BLaER1 (cell line): Measurements from ENCODE around the gene ANKRD17.
"Not testable (repeated sequence)": the region's sequence is repeated elsewhere in the genome, so short reads cannot be mapped to it uniquely, and the experiment has no call there.

Experiments
- H3K27ac ChIP-seq: shearing (Covaris generic); formaldehyde crosslinking; 2 replicates; pipeline ENCODE4 v1.8.1; 2022
- H3K27me3 ChIP-seq: shearing (Covaris generic); formaldehyde crosslinking; 2 replicates; pipeline ENCODE4 v1.8.1; 2022
- H3K36me3 ChIP-seq: shearing (Covaris generic); formaldehyde crosslinking; 2 replicates; pipeline ENCODE4 v1.8.1; 2022
- H3K4me1 ChIP-seq: shearing (Covaris generic); formaldehyde crosslinking; 2 replicates; pipeline ENCODE4 v1.8.1; 2022
- H3K4me2 ChIP-seq: shearing (Covaris generic); formaldehyde crosslinking; 2 replicates; pipeline ENCODE4 v1.8.1; 2022
- H3K4me3 ChIP-seq: shearing (Covaris generic); formaldehyde crosslinking; 2 replicates; pipeline ENCODE4 v1.8.1; 2022
- H3K9ac ChIP-seq: shearing (Covaris generic); formaldehyde crosslinking; 2 replicates; pipeline ENCODE4 v1.8.1; 2022
- H3K9me3 ChIP-seq: shearing (Covaris generic); formaldehyde crosslinking; 2 replicates; pipeline ENCODE4 v1.8.1; 2022
- H4K20me1 ChIP-seq: shearing (Covaris generic); formaldehyde crosslinking; 2 replicates; pipeline ENCODE4 v1.8.1; 2022
- Cebpa-rat ChIP-seq: shearing (Covaris generic); IDR thresholded peaks from 2 replicates; pipeline ENCODE4 v1.8.1; 2022

Gene ANKRD17

GRCh38 chr4:73267050-73267449, 8.5 kb upstream of the ANKRD17 start:
- H3K4me2 ChIP-seq, result no peak overlapping the region
- no peaks in the 10 kb centered on the region for H3K9me3 ChIP-seq
- H3K9ac ChIP-seq, result no peak overlapping the region
- TF ChIP-seq Cebpa-rat, result no peak
- H3K27ac ChIP-seq, result no peak overlapping the region
- H3K27me3 ChIP-seq, result no peaks in the 10 kb centered on the region
- no peak overlapping the region for H3K4me3 ChIP-seq
- no peaks in the 10 kb centered on the region for H4K20me1 ChIP-seq
- H3K36me3 ChIP-seq, result peaks cover 10% of the 10 kb centered on the region; the same call in 1 of the 2 replicates
- H3K4me1 ChIP-seq, result peaks cover 5% of the 10 kb centered on the region; the same call in 1 of the 2 replicates

DNA sequence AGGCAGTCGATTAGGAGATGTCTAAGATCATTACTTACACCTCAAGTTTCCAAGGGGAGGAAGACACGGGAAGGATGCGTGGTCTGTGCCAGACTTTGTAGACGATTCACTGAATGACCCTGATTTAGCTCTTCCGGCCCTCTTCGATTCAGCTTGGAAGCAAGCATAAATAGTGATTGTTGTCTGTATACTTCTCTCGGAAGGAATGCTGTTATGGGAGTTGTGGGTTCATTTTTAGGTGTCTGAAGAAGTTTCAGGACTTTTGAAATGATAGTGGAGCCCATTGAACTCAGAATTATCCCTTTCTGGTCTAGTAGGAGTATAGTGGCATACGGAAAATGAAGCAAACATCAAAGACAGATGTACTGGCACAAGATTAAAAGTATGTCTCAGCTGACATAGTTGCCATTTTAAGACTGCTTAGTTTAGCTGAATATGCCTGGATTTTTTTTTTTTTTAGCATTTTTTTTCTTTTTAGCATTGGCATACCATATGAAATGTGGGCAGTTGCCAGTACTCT, 1.0 kb upstream of the ANKRD17 start:
- Histone ChIP-seq H3K4me1 (peaks cover 45% of the 10 kb centered on the region), H4K20me1 (peaks cover 31% of the 10 kb centered on the region), H3K36me3 (peaks cover 10% of the 10 kb centered on the region; the same call in 1 of the 2 replicates), H3K9ac (peak overlapping the region; percentile 98), H3K4me3 (peak overlapping the region; percentile 79), H3K9me3 (no peaks in the 10 kb centered on the region), H3K4me2 (peak overlapping the region; percentile 86), H3K27ac (peak overlapping the region; percentile 97), H3K27me3 (no peaks in the 10 kb centered on the region)
- TF ChIP-seq Cebpa-rat, result no peak

GRCh38 chr4:73258436-73258685, 237 bp downstream of the ANKRD17 start:
- Histone ChIP-seq H3K4me1 (peaks cover 52% of the 10 kb centered on the region), H3K36me3 (peaks cover 12% of the 10 kb centered on the region; the same call in 1 of the 2 replicates), H3K4me3 (peak overlapping the region; percentile 79), H3K9ac (peak overlapping the region; percentile 98), H3K27me3 (no peaks in the 10 kb centered on the region), H4K20me1 (peaks cover 44% of the 10 kb centered on the region), H3K4me2 (peak overlapping the region; percentile 83), H3K9me3 (no peaks in the 10 kb centered on the region), H3K27ac (peak overlapping the region; percentile 97)
- TF ChIP-seq Cebpa-rat, result no peak

DNA sequence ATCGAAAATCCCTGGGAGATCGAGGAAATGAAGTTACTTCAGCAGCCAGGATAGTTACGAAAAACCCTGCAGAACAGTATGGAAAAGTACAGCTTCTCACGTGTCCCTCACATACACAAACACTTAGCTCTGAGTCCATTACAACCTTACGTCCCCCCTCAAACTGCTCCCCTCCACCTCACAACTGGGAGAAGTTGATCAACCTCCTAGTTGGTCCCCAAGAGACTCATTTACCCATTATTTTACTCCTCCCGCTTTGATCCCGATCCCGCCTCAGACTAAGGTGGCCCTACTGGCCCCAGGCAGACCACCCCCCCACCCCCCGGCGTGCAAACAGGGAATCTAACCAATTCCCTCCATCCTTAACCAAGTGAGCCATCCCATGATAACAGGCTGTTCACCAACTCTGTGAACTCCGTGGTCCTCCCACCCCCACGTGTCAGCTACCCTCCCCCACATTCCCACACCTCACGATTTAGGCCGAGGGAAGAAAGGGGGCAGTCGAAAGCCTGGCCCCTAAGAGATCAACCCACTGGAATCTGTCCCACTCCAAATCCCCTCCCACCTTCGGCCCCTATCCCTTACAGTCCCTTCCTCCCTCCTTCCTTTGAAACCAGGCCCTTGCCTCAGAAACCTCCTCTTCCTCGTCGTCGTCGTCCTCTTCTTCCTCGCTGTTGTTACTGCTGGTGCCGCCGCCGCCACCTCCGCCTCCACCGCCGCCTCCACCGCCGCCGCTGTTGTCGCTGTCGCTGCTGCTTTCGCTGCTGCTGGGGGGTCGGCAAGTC, 755 bp downstream of the ANKRD17 start:
- Histone ChIP-seq H3K9me3 (no peaks in the 10 kb centered on the region), H3K27me3 (no peaks in the 10 kb centered on the region), H3K27ac (peak overlapping the region; percentile 97), H3K4me2 (peak overlapping the region; percentile 83), H4K20me1 (peaks cover 49% of the 10 kb centered on the region), H3K4me3 (peak overlapping the region; percentile 79), H3K4me1 (peaks cover 52% of the 10 kb centered on the region), H3K36me3 (peaks cover 13% of the 10 kb centered on the region), H3K9ac (peak overlapping the region; percentile 98)
- TF ChIP-seq Cebpa-rat, result no peak

GRCh38 chr4:73257234-73257633, 1.4 kb downstream of the ANKRD17 start:
- peaks cover 18% of the 10 kb centered on the region for H3K36me3 ChIP-seq
- H3K4me2 ChIP-seq, result peak overlapping the region; percentile 83
- H4K20me1 ChIP-seq, result peaks cover 55% of the 10 kb centered on the region
- no peak for TF ChIP-seq Cebpa-rat
- peak overlapping the region; percentile 97 for H3K27ac ChIP-seq
- H3K4me3 ChIP-seq, result peak overlapping the region; percentile 79
- no peaks in the 10 kb centered on the region for H3K27me3 ChIP-seq
- H3K9me3 ChIP-seq, result no peaks in the 10 kb centered on the region
- peak overlapping the region; percentile 98 for H3K9ac ChIP-seq
- H3K4me1 ChIP-seq, result peaks cover 49% of the 10 kb centered on the region

GRCh38 chr4:73255847-73256246, 2.8 kb downstream of the ANKRD17 start:
- H3K27me3 ChIP-seq, H3K27ac ChIP-seq, H3K9me3 ChIP-seq: not testable (repeated sequence)
- Histone ChIP-seq H3K4me1 (peaks cover 52% of the 10 kb centered on the region), H4K20me1 (peaks cover 69% of the 10 kb centered on the region), H3K9ac (peak overlapping the region; percentile 98; the same call in 1 of the 2 replicates), H3K4me3 (peak overlapping the region; percentile 79; the same call in 1 of the 2 replicates), H3K4me2 (peak overlapping the region; percentile 83), H3K36me3 (peaks cover 32% of the 10 kb centered on the region)

- H3K4me2 ChIP-seq, result peak overlapping the region; percentile 6; the same call in 1 of the 2 replicates
- peaks cover 98% of the 10 kb centered on the region for H4K20me1 ChIP-seq
- no peak overlapping the region for H3K27ac ChIP-seq
- no peak overlapping the region for H3K9ac ChIP-seq
- peaks cover 19% of the 10 kb centered on the region for H3K9me3 ChIP-seq
- no peak for TF ChIP-seq Cebpa-rat
- H3K4me3 ChIP-seq, result no peak overlapping the region
- H3K27me3 ChIP-seq, result no peaks in the 10 kb centered on the region
- H3K4me1 ChIP-seq, result peaks cover 43% of the 10 kb centered on the region
- H3K36me3 ChIP-seq, result peaks cover 54% of the 10 kb centered on the region
Observed at GRCh38 chr4:73252001-73252400, 6.6 kb downstream of the ANKRD17 start.

GRCh38 chr4:73251384-73251783, 7.2 kb downstream of the ANKRD17 start:
- TF ChIP-seq Cebpa-rat, result no peak
- no peak overlapping the region for H3K9ac ChIP-seq
- H4K20me1 ChIP-seq, result peaks cover 98% of the 10 kb centered on the region
- no peak overlapping the region for H3K4me3 ChIP-seq
- peaks cover 39% of the 10 kb centered on the region for H3K4me1 ChIP-seq
- no peak overlapping the region for H3K4me2 ChIP-seq
- H3K27ac ChIP-seq, result no peak overlapping the region
- peaks cover 57% of the 10 kb centered on the region for H3K36me3 ChIP-seq
- no peaks in the 10 kb centered on the region for H3K27me3 ChIP-seq
- peaks cover 19% of the 10 kb centered on the region for H3K9me3 ChIP-seq

DNA sequence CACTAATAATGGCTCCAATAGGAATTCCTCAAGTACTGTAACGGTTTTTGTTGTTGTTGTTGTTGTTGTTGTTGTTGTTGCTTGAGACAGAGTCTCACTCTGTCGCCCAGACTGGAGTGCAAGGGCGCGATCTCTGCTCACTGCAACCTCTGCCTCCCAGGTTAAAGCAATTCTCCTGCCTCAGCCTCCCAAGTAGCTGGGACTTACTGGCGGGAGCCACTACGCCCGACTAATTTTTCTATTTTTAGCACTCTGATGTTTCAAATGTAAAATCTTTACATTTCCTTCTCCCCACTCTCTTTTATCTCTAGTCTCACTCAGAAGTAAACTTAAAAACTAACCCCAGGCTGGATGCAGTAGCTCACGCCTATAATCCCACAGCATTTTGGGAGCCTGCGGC, 8.0 kb downstream of the ANKRD17 start:
- Histone ChIP-seq H3K9me3 (peaks cover 22% of the 10 kb centered on the region), H3K36me3 (peaks cover 64% of the 10 kb centered on the region), H3K4me2 (0 out of 2 replicates have a peak overlapping the region, but pooled peaks have one; percentile 11), H3K27me3 (no peaks in the 10 kb centered on the region), H4K20me1 (peaks cover 98% of the 10 kb centered on the region), H3K27ac (no peak overlapping the region), H3K9ac (no peak overlapping the region), H3K4me1 (peaks cover 32% of the 10 kb centered on the region), H3K4me3 (no peak overlapping the region)
- TF ChIP-seq Cebpa-rat, result no peak

DNA sequence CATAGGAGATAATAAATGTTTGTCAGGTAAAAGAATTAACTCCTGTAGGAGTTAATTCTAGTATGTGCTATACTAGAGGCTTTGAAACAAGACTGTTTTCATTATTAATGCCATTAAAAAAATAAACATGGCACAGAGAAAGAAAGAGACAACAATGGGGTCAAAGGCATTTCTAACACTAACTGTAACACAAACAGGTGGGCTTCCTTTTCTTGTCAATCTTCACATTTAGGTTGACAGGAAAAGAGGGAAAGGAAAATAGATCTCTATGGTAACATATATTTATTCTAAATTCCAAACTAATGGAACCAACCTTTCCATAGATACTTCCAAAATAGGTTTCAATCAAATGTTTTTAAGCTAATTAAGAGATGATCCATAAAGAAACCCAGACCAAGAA, 9.8 kb downstream of the ANKRD17 start:
- H3K36me3 ChIP-seq, result peaks cover 78% of the 10 kb centered on the region
- peaks cover 26% of the 10 kb centered on the region for H3K9me3 ChIP-seq
- no peak overlapping the region for H3K27ac ChIP-seq
- H3K4me2 ChIP-seq, result no peak overlapping the region
- H3K4me1 ChIP-seq, result peaks cover 17% of the 10 kb centered on the region
- H3K27me3 ChIP-seq, result no peaks in the 10 kb centered on the region
- H4K20me1 ChIP-seq, result peaks cover 98% of the 10 kb centered on the region
- H3K9ac ChIP-seq, result no peak overlapping the region
- H3K4me3 ChIP-seq, result no peak overlapping the region
- no peak for TF ChIP-seq Cebpa-rat
